HG02571 (cell line): ENCODE results near the gene TGM5.
A peak's percentile ranks its signal among the peaks of the same experiment; 100 is the strongest.

ENCODE experiments used
- ATAC-seq: cut with Tn5 transposase; IDR thresholded peaks from one replicate; pipeline ENCODE4 v1.9.1; 2021; ENCODE audit warnings: mild to moderate bottlenecking, moderate library complexity; ENCODE audit not compliant: unreplicated experiment

Gene TGM5

DNA sequence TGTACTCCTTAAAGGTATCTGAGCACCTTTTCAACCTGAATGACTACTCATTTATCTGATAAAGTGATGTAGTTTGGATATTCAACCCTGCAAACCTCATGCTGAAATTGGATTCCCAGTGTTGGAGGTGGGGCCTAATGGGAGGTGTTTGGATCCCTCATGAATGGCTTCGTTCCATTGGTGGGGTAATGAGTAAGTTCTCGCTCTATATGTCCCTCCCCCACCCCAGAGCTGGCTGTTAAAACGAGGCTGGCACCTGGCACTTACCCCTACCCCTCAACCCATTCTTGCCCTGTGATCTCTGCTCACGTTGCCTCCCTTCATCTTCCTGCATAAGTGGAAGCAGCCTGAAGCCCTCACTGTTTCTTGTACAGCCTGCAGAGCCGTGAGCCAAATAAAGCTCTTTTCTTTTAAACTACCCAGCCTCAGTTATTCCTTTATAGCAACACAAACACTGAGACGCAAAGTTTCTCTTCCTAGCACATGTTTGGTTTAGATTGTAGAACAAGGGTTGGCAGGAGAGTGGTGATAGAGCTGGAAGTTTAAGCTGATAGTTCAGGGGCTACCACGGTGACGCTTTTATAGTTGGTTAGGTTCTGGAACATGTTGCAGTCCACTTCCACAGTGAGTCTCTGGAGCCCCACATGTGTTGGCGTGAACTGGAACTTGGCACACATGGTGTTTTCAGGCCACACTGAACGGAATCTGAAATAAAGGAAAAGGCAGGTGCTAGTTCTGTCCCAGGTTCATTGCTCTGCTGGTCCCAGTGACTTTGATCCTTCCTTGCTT is 69.8 kb downstream of the TGM5 start:
- no peak for ATAC-seq

- no peak for ATAC-seq
Measured at GRCh38 chr15:43194795-43195194, 71.9 kb downstream of the TGM5 start.

DNA sequence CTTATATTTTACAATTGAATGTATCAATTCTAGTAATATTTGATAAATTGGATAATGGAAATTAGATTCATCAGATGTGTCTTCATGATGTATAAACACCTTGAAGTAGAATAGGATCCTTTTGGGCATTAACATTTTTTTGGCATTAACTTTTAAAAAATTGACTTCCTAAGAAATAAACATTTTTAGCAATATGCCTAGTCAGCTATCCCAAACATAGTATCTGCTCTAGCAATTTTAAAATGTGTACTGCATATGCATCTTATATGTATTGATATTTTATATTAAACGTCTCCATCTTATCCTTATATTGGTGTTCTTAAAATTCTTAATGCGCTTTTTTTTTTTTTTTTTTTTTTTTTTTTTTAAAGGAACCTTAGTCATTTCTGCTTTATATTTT is 73.0 kb downstream of the TGM5 start:
- ATAC-seq = no peak

- no peak for ATAC-seq
Measured at GRCh38 chr15:43190178-43190577, 76.5 kb downstream of the TGM5 start.

GRCh38 chr15:43189296-43189695 is 77.4 kb downstream of the TGM5 start:
- ATAC-seq = no peak

DNA sequence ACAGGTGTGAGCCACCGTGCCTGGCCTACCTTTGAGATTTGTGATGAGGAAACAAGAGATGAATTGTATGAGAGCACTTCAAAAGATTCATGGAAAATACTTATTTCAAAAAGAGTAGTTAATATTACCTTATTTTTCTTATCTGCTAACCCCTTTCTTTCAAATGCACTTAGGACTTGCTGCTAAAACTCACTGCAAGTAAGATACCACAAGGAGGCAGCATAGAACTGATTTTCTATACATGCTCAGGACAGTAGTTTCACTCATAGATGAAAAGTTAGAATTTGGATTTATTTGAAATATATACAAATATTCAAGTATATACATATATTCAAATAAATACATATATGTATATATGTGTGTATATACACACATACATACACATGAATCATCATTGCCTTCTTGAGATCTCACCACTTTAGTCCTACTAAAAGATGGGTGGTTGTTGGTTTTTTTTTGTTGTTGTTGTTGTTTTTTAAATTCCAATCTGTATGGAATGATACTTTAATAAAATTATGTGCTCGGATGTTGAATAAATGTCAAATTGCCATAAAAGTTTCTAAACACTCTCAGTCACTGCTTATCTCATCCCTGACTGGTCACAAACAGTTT is 79.1 kb downstream of the TGM5 start:
- no peak for ATAC-seq

- peak; percentile 7 for ATAC-seq
Measured at GRCh38 chr15:43186003-43186353, 80.8 kb downstream of the TGM5 start.

- ATAC-seq = peak; percentile 92
Measured at GRCh38 chr15:43185157-43186002, 81.3 kb downstream of the TGM5 start, which contains the start of gene CCNDBP1. CCNDBP1 (plus strand) TSS chr15:43185403; CDS start chr15:43185499, 96 bp downstream.

GRCh38 chr15:43184407-43185124 is 82.2 kb downstream of the TGM5 start:
- ATAC-seq = no peak

DNA sequence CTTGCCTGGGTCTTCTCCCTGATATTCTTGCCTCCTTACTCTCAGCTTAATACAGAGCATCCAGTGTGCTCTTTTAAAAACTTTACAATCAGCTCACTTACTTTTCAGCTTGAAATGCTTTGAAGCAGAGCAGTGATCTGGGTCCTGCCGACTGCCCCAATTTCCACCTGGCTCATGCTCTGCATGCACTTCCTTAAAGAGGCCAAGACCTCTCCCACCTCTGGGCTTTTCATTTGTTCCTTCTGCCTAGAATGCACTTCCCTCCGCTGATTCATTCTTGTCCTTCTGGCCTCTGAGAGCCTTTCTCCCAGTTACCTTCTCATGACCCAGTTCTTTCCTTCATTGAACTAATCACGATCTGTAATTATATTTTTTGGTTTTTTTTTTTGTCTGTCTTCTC is 83.5 kb downstream of the TGM5 start:
- no peak for ATAC-seq
